Esophagus mucosa (tissue), 1 donor: Measurements from ENCODE around the gene LRRC55. TPM values are rescaled to one million over a fixed set of nuclear protein-coding genes. Genes with fewer than 3 reads are reported as not detected.

Source experiments
- ATAC-seq: fragments of 200-7000 bp; cut with Tn5 transposase; one replicate; pipeline ENCODE4 v1.9.1; 2020
- total RNA-seq: library from RNA; stranded (reverse); gene quantifications from one replicate; pipeline ENCODE4 v1.2.4, GENCODE V29; 2023
- donor health status: DM: yes; HTN: yes; CAD: no.

The LRRC55 gene
- total RNA-seq, 1 donor from 2014 or later: 0.08 TPM

- ATAC-seq: no peak
Observed at GRCh38 chr11:57239348-57239747, 57.6 kb downstream of the LRRC55 start.

GRCh38 chr11:57240007-57240406, 58.3 kb downstream of the LRRC55 start:
- ATAC-seq: no peak

GRCh38 chr11:57240757-57241156, 59.0 kb downstream of the LRRC55 start:
- ATAC-seq: no peak

Other genes starting within 250 kb of the LRRC55 start
- gene OR5AK2, start 193.0 kb upstream of the LRRC55 start, total RNA-seq: not detected
- gene APLNR, start 55.3 kb downstream of the LRRC55 start, total RNA-seq: 1.8 TPM
- 160 TPM for gene TNKS1BP1, start 143.0 kb downstream of the LRRC55 start, total RNA-seq
- 74.9 TPM for gene SSRP1, start 153.9 kb downstream of the LRRC55 start, total RNA-seq
- gene P2RX3, start 156.4 kb downstream of the LRRC55 start, total RNA-seq: not detected
- gene PRG3, start 199.2 kb downstream of the LRRC55 start, total RNA-seq: not detected
- gene PRG2, start 208.7 kb downstream of the LRRC55 start, total RNA-seq: not detected
- 28.2 TPM for gene SLC43A3, start 245.2 kb downstream of the LRRC55 start, total RNA-seq